IPS-15b (cell line): ENCODE results near the gene CARD14.

ENCODE experiments used
- H3K27me3 ChIP-seq: one replicate; pipeline ENCODE4 v1.6.1; 2013; ENCODE audit warnings: low read length; ENCODE audit not compliant: control insufficient read depth, insufficient read depth
- H3K36me3 ChIP-seq: one replicate; pipeline ENCODE4 v1.6.1; 2013; ENCODE audit warnings: low read length; ENCODE audit not compliant: control insufficient read depth, insufficient read depth
- H3K4me1 ChIP-seq: one replicate; pipeline ENCODE4 v1.6.1; 2013; ENCODE audit warnings: mild to moderate bottlenecking, low read length; ENCODE audit not compliant: control insufficient read depth, insufficient read depth
- H3K4me3 ChIP-seq: one replicate; pipeline ENCODE4 v1.5.1; 2013; ENCODE audit warnings: low read depth, low read length
- H3K9ac ChIP-seq: one replicate; pipeline ENCODE4 v1.6.1; 2013; ENCODE audit warnings: low read depth, mild to moderate bottlenecking, low read length
- H3K9me3 ChIP-seq: one replicate; pipeline ENCODE4 v1.6.1; 2013; ENCODE audit warnings: mild to moderate bottlenecking, low read length; ENCODE audit not compliant: control insufficient read depth, insufficient read depth

Gene CARD14

DNA sequence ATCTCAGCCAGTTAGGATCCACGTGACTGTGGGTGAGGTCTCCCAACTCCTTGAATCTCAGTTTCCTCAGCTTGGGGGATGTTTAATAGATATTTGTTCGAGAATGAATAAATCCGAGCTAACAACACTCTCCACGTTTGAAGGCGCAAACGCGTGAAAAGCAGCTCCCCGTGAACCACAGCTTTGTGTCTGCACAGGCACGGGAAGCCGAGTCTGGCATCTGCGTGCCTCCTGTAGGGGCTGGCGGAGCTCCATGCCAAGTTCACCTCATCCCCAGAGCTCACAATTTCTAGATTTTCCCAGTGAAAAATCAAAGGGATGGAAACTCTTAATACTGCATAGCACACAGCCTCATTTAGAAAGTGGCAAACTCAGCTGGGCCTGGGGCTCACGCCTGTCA, 36.0 kb downstream of the CARD14 start:
- Histone ChIP-seq H3K4me3 (no peak overlapping the region), H3K4me1 (no peaks in the 10 kb centered on the region), H3K27me3 (no peaks in the 10 kb centered on the region), H3K9ac (no peak overlapping the region), H3K36me3 (peaks cover 11% of the 10 kb centered on the region), H3K9me3 (no peaks in the 10 kb centered on the region)

- Histone ChIP-seq H3K27me3 (no peaks in the 10 kb centered on the region), H3K4me3 (no peak overlapping the region), H3K36me3 (peaks cover 23% of the 10 kb centered on the region), H3K9ac (no peak overlapping the region), H3K4me1 (no peaks in the 10 kb centered on the region), H3K9me3 (no peaks in the 10 kb centered on the region)
These were observed 38.2 kb downstream of the CARD14 start for GRCh38 chr17:80208050-80208449.

DNA sequence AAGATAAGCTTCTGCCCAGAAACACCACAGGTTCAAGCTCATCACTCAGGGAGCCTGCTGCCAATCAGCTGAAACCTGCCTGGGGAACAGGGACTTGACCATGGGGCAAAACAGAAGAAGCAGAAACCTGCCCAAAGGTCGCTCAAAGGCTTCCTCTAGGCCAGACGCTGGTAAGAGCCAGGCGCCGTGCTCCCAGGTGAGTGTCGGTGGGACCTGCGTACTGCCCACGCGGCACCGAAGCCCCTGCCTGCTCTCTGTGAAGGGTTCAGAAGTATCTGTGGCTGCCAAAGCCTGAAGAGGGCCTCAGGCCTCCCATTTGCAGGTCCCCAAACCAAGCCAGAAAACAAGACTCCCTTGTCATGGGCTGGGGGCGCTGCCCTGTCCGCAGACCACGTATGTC, 39.9 kb downstream of the CARD14 start:
- no peaks in the 10 kb centered on the region for H3K27me3 ChIP-seq
- no peaks in the 10 kb centered on the region for H3K9me3 ChIP-seq
- no peaks in the 10 kb centered on the region for H3K4me1 ChIP-seq
- no peak overlapping the region for H3K9ac ChIP-seq
- peaks cover 23% of the 10 kb centered on the region for H3K36me3 ChIP-seq
- H3K4me3 ChIP-seq, result no peak overlapping the region

- Histone ChIP-seq H3K27me3 (no peaks in the 10 kb centered on the region), H3K4me1 (no peaks in the 10 kb centered on the region), H3K9ac (no peak overlapping the region), H3K9me3 (no peaks in the 10 kb centered on the region), H3K36me3 (peaks cover 21% of the 10 kb centered on the region), H3K4me3 (no peak overlapping the region)
These were observed 40.7 kb downstream of the CARD14 start for GRCh38 chr17:80210348-80211108.

- Histone ChIP-seq H3K9me3 (no peaks in the 10 kb centered on the region), H3K27me3 (no peaks in the 10 kb centered on the region), H3K4me3 (no peak overlapping the region), H3K9ac (no peak overlapping the region), H3K4me1 (no peaks in the 10 kb centered on the region), H3K36me3 (peaks cover 30% of the 10 kb centered on the region)
These were observed 42.3 kb downstream of the CARD14 start for GRCh38 chr17:80212109-80212508.

DNA sequence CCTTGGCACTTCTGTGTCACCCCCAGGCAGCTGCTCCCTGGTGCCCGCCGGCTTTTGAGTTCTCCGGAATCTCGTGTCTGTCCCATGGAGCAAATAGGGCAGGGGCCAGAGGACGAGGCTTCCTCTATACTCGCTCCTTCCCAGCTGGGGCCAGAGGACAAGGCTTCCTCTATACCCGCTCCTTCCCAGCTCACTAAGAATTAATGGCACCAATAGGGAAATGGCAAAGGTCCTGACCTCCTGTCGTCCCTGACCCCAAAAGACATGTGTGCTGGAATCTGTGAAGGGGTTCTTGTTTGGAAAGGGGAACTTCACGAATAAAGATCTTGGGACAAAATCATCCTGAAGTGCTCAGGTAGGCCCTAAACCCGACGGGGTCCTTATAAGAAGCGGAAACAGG, 42.7 kb downstream of the CARD14 start:
- no peak overlapping the region for H3K4me3 ChIP-seq
- no peaks in the 10 kb centered on the region for H3K9me3 ChIP-seq
- no peaks in the 10 kb centered on the region for H3K27me3 ChIP-seq
- H3K36me3 ChIP-seq, result peaks cover 34% of the 10 kb centered on the region
- no peak overlapping the region for H3K9ac ChIP-seq
- no peaks in the 10 kb centered on the region for H3K4me1 ChIP-seq

GRCh38 chr17:80212962-80213642, 43.3 kb downstream of the CARD14 start:
- Histone ChIP-seq H3K36me3 (peaks cover 34% of the 10 kb centered on the region), H3K27me3 (no peaks in the 10 kb centered on the region), H3K9ac (no peak overlapping the region), H3K4me3 (no peak overlapping the region), H3K4me1 (no peaks in the 10 kb centered on the region), H3K9me3 (no peaks in the 10 kb centered on the region)

- Histone ChIP-seq H3K36me3 (peaks cover 34% of the 10 kb centered on the region), H3K27me3 (no peaks in the 10 kb centered on the region), H3K9ac (no peak overlapping the region), H3K9me3 (no peaks in the 10 kb centered on the region), H3K4me3 (no peak overlapping the region), H3K4me1 (no peaks in the 10 kb centered on the region)
These were observed 43.8 kb downstream of the CARD14 start for GRCh38 chr17:80213643-80213975.

DNA sequence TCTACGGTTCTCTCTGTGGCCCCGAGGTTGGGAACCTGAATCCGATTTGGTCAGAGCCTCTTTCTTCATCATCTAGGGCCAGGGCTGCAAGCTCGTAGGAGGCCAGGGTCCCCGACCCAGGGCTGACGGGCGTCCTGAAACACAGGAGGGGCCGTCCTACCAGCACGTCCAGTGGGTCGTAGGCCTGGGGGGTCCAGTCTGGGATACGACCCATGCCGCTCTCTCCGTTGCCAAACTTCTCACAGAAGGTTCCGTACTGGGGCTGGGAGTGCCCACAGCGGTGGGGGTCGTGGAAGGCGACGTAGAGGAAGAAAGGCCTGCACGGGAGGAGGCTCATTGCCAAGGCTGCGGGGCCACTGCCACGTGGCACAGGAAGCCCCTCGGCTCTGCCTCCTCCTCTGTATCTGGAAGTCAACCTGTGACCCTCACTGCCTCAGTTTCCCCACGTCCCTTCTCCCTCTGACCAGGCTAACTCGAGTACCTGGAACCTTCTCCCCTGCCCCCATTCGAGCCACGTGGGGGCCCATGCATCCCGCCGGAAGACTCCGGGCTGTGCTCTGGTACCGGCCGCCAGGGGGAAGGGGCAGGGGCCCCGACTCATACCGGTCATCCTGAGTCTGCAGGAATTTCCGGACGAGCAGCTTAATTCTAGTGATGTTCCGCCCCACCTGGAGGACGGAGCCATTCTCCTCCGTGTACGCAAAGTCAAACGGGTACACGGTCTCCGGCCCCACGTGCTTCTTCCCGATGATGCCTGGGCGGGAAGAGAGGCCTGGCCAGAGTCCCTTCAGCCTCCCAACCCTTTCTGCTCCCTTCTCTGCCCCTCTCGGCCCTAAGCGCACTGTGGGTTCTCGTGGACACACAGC, 44.4 kb downstream of the CARD14 start:
- H3K9me3 ChIP-seq, result no peaks in the 10 kb centered on the region
- H3K9ac ChIP-seq, result no peak overlapping the region
- peaks cover 34% of the 10 kb centered on the region for H3K36me3 ChIP-seq
- H3K4me3 ChIP-seq, result no peak overlapping the region
- H3K27me3 ChIP-seq, result no peaks in the 10 kb centered on the region
- no peaks in the 10 kb centered on the region for H3K4me1 ChIP-seq

DNA sequence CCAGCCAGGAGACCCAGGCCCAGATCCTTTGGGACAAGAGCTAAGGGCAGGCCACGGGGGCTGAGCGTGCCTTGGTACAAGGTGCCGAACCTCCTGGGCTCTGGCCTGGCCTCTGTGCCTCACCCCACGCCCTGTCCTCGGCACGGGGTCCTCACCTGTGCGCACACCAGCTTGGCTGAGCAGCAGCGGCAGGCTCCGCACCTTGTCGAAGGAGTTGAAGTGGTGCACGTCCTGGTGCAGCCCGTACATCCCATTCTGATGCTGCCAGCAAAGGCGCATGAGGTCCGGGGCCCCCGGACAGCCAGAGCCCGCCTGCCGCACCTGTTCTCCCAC, 45.0 kb downstream of the CARD14 start:
- no peak overlapping the region for H3K9ac ChIP-seq
- no peaks in the 10 kb centered on the region for H3K9me3 ChIP-seq
- peaks cover 4% of the 10 kb centered on the region for H3K4me1 ChIP-seq
- H3K4me3 ChIP-seq, result no peak overlapping the region
- peaks cover 31% of the 10 kb centered on the region for H3K36me3 ChIP-seq
- H3K27me3 ChIP-seq, result no peaks in the 10 kb centered on the region

- Histone ChIP-seq H3K9ac (no peak overlapping the region), H3K4me3 (no peak overlapping the region), H3K9me3 (no peaks in the 10 kb centered on the region), H3K4me1 (peaks cover 4% of the 10 kb centered on the region), H3K36me3 (peaks cover 20% of the 10 kb centered on the region), H3K27me3 (no peaks in the 10 kb centered on the region)
These were observed 46.9 kb downstream of the CARD14 start for GRCh38 chr17:80216473-80217456.
